CD4-positive, alpha-beta T cell treated with Interleukin-2 at 100 ng/mL for 4 hours (primary cell): ENCODE results near the gene OLFML1.

Experiments used
- DNase-seq: peaks from one replicate; pipeline ENCODE4 v3.0.0-alpha.2; 2020; ENCODE audit warnings: low spot score

Gene OLFML1

GRCh38 chr11:7485186-7486097 is at the start of gene OLFML1:
OLFML1 (plus strand) TSS chr11:7485506; CDS start chr11:7485876, 370 bp downstream.
- DNase-seq = no peak

DNA sequence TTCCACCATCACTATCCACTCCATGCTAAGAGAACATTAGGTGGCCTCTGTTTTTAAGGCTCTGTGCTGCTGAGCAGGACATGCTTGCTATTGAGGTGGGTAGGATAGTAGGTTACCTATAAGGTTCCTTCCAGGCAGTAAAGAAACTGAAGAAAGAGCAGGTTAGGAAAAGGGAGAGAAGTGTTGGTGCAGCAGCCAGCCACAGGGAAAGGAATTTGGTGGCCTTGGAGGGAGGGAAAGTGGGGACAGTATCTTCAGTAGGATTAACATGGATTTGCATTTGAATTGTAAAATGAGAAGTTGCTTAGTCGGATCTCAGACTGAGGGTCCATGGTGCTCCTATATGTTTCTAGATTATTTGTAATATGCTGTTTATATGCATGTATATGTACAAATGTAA is 49.2 kb upstream of the OLFML1 start:
- no peak for DNase-seq

- peak; percentile 29 for DNase-seq
These were observed 48.6 kb upstream of the OLFML1 start for GRCh38 chr11:7436657-7437056.

- no peak for DNase-seq
These were observed 47.6 kb upstream of the OLFML1 start for GRCh38 chr11:7437696-7438095.

DNA sequence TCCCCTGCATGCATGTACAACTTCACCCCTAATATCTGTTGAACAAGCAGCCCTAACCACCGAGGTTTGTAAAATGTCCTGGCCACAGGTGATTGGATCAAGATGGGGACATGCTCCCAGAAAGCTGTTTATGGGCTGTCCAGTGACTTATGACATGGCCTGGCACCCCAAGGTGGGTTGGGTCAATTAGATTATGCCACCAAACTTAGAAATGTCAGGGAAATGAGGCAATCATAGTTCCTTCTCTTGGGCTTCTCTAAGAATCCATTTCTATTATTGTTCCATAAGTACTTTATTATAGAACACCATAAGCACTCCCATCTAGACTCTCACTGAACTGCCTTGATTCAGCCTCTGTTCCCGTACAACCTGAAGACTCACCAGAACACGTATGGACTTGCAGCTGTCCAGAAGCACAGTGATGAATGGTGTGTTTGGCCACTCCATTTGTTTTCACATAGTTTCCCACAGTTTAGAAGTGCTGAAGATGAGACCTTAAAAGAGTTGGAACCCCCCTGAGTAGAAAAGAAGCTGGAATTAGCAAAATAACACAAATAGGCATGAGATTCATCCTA is 45.5 kb upstream of the OLFML1 start:
- no peak for DNase-seq

DNA sequence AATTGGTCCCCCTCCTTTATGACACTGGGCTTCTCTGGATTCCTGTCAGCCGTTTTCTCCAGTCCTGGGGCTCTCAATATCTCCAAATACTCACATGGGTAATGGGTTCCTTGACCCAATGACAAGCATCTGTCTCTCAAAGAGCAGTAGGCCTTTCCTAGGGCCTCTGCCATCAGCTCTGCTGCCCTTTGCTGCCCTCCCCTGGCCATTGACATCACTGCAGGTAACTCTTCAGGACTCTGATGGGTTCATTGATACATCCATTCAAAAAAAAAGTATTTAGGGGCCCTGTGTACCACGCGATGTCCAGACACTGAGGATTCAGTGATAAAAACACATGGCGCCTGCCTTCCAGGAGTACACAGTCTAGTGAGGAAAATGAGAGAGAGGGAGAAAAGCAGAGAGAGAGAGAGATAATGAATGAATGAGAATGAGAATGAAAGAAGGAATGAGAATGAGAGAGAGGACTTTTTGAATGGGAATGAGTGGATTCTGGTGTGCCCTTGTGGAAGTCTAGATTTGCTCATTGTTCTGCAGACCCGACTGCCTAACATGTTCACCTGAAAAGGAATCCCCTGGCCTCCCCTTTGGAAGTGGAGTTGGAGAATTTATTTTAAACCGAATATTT is 42.6 kb upstream of the OLFML1 start:
- DNase-seq = peak; percentile 66

- no peak for DNase-seq
These were observed 41.0 kb upstream of the OLFML1 start for GRCh38 chr11:7444091-7444981.

- no peak for DNase-seq
These were observed 39.7 kb upstream of the OLFML1 start for GRCh38 chr11:7445564-7445963.

DNA sequence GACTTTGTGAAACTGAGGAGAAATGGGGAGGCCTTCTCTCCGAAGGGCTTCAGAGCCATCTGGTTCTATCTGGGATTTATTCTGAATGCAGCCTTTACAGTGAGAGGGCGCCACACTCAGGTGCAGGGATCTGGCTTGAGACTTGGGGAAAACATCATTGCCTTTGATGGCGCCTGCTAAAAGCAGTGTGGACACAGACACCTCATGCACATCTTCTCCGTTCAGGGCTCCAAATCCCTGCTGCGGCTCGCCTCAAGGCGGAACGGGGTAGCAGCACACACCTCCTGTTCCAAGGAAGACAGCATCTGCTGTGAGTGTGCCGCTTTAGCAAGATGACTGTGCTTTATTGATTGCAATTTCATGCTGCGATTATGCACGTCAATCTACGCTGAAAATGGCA is 37.1 kb upstream of the OLFML1 start:
- no peak for DNase-seq

DNA sequence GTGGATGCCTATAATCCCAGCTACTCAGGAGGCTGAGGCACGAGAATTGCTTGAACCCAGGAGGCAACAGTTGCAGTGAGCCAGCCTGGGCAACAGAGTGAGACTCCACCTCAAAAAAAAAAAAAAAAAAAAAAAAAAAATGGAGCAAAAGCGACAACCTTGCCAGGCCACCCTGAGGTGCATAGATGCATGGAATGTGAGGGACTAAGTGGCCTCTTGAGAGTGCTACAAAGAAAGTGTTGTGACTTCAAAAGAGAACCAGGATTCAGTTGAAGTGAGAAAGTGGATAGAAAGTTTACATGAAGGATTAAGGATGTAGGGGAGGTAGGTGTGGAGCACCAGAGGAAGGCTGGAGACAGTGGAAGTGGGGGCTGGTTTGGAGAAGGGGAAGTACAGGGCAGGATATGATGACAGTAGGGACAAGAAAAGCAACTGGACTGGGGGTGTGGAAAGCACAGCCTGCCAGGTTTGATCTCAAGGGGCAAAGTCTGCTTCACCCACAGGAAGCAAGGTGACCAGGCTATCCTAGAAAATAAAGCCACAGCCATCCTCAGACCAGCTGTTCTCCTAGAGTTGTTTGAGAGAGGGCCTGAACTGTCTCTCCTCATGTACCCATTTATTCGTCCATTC is 36.0 kb upstream of the OLFML1 start:
- DNase-seq = no peak

- no peak for DNase-seq
These were observed 35.5 kb upstream of the OLFML1 start for GRCh38 chr11:7449841-7450214.

- DNase-seq = no peak
These were observed 34.5 kb upstream of the OLFML1 start for GRCh38 chr11:7450836-7451235.

- DNase-seq = no peak
These were observed 33.8 kb upstream of the OLFML1 start for GRCh38 chr11:7451520-7451919.

- DNase-seq = no peak
These were observed 33.3 kb upstream of the OLFML1 start for GRCh38 chr11:7451952-7452494.

GRCh38 chr11:7454854-7455253 is 30.5 kb upstream of the OLFML1 start:
- DNase-seq = no peak

DNA sequence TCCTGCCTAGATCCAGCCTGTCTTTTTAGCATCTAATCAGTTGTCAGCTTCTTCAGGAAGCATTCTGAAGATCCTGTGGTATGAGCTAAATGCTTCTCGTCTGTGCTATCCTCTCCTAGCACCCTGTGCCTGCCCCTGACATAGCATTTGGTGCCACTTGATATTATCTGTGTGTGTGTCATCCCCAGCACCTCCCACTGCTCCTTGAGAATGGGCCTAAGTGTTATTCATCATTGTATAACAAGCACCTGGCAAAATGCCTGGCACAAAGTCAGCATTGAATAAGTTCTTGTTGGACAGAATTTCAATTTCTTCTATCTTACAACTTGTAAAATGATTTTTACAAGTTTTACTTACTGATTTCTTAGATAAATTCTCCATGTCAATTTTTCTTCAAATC is 28.1 kb upstream of the OLFML1 start:
- no peak for DNase-seq

DNA sequence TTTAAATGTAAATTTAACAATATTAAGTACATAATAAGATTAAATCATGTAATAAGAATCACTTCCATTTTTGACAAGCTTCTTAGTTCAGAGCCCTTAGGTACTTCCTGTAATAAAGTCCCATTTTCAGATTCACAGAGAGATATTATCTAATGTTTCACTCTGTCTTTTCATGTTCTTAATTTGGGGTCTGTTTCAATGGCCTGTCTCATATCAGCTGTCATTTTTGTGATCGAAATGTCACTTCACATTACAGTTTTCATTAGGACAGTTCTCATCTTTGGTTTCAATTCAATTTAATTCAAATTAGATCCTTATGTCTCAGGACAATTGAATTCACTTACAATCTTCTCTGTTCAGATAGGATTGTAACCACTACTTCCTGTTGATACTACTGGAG is 22.6 kb upstream of the OLFML1 start:
- no peak for DNase-seq

DNA sequence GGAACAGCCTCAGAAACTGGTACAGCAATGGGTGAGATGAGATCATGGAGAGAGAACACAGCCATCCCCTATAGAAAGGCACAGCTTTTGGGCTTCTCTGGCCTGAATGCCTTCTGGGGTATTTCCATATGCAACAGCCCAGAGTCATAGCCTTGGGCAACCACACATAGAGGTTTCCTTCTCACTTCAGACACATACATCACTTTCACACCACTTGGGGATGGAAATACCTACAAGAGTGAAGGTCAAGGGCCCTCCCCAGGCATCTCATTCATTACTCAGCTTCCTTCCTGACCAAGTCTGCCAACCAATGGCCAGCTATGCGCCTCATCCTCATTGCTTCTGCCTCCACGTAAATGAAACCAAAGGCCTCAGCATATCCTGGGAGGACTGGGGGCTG is 17.7 kb upstream of the OLFML1 start:
- no peak for DNase-seq

GRCh38 chr11:7469351-7469865 is 15.9 kb upstream of the OLFML1 start:
- no peak for DNase-seq

DNA sequence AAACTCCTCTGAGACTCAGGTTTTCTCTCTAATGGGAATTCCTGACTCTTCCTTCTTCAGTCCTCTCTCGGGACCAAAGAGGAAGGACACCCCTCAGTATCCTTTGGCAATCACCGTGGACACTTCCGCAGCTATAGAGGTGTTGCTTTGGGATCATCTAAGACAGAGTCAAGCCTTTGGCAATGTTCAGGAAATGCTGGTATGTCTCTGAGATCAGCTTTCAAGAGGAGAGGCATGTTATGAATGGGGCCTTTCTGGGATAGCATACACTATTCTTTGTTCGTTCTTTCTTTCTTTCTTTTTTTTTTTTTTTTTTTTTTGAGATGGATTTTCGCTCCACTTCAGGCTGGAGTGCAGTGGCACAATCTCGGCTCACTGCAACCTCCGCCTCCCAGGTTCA is 14.2 kb upstream of the OLFML1 start:
- DNase-seq = no peak

GRCh38 chr11:7473717-7474116 is 11.6 kb upstream of the OLFML1 start:
- no peak for DNase-seq
